GM15510 (cell line): ENCODE data around the gene ZNF595.
"Not testable (repeated sequence)": the region's sequence is repeated elsewhere in the genome, so short reads cannot be mapped to it uniquely, and the experiment has no call there.

Experiments used
- POLR2A ChIP-seq: IDR thresholded peaks from 3 replicates; pipeline ENCODE4 v1.6.1; 2011; ENCODE audit warnings: borderline replicate concordance; ENCODE audit not compliant: insufficient read length; ENCODE audit errors: extremely low read depth

Gene ZNF595

DNA sequence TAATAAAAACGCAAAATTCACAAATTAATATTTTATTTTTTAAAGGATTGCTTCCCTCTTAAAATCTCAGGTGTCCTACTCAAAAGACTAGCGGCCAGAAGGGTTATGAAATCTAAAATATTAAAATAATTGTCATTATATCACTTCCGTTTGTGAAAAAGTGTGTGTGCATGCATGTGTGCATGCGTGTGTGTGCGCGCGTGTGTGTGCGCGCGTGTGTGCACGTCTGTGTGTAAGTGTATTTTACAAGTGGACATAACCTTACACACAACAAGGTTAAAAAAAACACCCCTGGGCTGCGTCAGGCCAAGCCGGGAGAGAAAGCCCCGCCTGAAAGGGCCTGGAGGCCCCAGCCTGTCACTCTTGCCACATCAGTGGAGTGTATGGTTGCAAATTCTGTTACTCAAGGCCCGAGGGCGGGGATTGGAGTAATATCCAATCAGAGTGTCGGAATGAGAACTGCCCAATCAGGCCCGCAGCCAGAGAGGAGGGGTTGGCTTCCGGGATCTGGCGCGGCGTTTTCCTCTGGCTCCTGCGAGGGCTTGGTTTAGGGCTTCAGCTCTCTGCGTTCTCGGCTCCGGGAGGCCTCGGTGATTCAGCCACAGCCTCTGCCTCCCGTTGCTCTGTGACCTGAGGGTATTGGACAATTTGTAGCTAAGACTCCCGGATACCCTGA, at the start of gene ZNF595:
ZNF595 (plus strand) TSS at position 518 of the 676 bp plus-strand sequence. CDS start 168 bp downstream, outside the sequence.
- TF ChIP-seq POLR2A = not testable (repeated sequence)

GRCh38 chr4:71830-72229, 18.7 kb downstream of the ZNF595 start:
- TF ChIP-seq POLR2A = no peak

DNA sequence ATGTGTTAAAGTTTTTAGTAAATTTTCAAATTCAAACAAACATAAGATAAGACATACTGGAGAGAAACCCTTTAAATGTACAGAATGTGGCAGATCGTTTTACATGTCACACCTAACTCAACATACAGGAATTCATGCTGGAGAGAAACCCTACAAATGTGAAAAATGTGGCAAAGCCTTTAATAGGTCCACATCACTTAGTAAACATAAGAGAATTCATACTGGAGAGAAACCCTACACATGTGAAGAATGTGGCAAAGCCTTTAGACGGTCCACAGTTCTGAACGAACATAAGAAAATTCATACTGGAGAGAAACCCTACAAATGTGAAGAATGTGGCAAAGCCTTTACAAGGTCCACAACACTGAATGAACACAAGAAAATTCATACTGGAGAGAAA, 32.8 kb downstream of the ZNF595 start:
- TF ChIP-seq POLR2A = no peak

DNA sequence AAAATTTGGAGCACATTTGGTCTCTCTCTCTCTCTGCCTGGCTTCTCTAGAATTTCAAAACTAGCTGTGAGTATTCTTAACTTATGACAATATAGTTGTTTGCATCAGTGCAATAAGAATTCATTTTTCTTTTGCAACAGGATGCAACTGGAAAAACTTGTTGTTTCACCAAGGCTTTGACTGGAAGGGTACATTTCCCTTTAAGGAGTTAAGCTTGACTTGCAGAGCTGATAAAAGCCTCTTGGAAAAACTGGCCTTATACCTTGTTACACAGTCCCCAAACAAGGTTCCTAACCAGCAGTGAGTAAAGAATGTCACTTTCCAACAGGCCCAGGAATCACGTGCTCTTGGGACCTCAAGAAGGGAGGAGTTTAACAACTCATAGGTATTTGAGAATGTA, 45.3 kb downstream of the ZNF595 start:
- TF ChIP-seq POLR2A = no peak

- no peak for TF ChIP-seq POLR2A
Measured at GRCh38 chr4:99863-100262, 46.7 kb downstream of the ZNF595 start.

GRCh38 chr4:107083-107443, 53.9 kb downstream of the ZNF595 start:
- no peak for TF ChIP-seq POLR2A

DNA sequence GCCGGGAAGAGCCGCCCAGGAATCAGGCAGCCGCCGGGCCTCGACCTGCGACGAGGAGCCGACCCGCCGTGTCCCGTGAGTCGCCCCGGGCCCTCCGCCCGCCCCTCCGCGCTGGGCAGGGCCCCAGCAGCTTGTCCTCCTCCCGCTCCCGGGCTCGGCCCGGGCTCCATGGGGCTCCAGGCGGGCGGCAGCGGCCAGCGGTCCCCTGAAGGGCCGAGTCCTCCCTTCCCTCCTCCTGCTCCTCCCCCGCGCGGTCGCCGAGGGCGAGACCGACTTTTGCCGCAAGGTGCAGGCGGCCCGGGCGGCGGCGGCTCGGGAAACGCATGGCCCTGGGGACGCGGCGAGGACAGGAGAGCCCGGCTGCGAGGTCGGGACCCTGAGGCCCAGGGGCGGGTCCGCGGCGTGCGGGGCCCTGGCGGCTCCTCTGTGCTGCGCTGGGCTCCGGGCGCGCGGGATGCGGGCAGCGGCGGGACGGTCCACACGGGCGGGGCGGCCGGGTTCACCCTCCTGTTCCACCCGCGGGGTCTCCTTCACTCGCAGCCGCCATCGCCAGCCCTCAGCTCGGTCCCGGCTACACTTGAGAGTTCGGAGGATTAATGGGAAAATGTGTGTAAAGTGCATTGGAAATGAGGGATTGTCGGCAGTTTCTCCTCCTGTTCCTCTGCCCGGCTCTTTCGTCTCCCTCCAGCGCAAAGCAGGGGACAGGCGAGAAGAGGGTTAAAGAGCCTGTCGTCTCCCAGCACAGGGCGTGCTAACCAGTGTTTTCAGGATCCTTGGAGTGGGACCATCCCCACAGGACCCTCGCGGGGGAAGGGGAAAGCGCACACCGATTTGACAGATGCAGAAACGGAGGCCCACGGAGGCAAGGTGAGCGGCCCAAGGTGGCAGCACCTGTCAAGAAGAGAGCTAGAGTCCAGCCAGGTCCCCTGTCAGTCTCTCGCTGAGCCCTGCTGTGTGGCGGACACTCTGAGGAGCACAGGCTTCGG, 54.6 kb downstream of the ZNF595 start:
- TF ChIP-seq POLR2A = no peak

DNA sequence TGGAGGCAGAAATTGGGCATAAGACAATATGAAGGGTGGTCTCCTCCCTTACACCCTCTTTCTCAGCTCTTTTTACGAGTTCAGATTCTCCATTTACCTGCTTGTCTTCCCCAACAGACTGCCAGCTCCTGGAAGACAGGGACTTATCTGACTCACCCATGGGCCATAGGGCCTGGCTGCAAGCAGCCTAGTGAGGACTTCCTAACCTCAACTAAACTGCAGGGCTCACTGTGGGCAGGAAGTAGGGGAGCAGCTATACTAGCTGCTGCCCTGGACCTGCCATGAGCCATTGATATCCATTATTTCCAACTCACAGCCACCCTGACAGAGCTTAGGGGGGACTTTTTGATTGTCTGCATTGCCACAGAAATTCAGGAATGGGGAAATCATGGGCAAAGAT, 59.6 kb downstream of the ZNF595 start:
- no peak for TF ChIP-seq POLR2A

DNA sequence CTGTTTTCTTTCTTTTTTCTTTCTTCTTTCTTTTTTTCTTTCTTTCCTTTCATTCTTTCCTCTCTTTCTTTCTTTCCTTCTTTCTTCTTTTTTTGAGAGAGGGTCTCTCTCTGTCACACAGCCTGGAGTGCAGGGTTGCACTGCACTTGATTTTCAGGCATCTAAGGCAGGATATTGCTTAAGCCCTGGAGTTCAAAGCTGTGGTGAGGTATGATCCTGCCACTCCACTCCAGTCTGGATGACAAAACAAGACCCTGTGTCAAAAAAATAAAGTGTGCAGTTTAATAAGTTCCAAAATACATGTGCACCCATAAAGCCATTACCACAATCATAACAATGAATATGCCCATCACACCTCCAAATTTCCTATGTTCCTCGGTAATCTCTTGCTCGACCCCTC, 60.6 kb downstream of the ZNF595 start:
- no peak for TF ChIP-seq POLR2A

GRCh38 chr4:114149-114548, 61.0 kb downstream of the ZNF595 start:
- TF ChIP-seq POLR2A = no peak

- no peak for TF ChIP-seq POLR2A
Measured at GRCh38 chr4:116499-116898, 63.4 kb downstream of the ZNF595 start.

DNA sequence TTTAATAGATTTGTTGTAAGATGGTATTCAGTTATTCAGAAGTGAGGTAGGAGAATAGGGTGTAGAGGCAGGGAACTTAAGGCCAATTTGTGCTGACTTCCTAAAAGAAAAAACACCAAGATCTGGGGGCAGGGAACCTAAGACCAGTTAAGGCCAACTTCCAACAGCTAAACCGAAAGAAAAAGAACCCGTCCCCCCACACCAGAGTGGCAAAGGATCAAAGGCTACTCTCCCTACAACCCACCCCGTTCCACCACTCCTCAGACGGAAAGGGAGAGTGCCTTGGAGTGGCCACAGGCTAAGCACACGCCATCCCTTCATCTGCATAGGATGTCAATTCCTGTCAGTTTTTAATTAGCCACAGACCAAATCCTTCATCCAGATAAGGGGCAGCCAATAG, 67.5 kb downstream of the ZNF595 start:
- no peak for TF ChIP-seq POLR2A

- TF ChIP-seq POLR2A = no peak
Measured at GRCh38 chr4:121408-122084, 68.4 kb downstream of the ZNF595 start.

DNA sequence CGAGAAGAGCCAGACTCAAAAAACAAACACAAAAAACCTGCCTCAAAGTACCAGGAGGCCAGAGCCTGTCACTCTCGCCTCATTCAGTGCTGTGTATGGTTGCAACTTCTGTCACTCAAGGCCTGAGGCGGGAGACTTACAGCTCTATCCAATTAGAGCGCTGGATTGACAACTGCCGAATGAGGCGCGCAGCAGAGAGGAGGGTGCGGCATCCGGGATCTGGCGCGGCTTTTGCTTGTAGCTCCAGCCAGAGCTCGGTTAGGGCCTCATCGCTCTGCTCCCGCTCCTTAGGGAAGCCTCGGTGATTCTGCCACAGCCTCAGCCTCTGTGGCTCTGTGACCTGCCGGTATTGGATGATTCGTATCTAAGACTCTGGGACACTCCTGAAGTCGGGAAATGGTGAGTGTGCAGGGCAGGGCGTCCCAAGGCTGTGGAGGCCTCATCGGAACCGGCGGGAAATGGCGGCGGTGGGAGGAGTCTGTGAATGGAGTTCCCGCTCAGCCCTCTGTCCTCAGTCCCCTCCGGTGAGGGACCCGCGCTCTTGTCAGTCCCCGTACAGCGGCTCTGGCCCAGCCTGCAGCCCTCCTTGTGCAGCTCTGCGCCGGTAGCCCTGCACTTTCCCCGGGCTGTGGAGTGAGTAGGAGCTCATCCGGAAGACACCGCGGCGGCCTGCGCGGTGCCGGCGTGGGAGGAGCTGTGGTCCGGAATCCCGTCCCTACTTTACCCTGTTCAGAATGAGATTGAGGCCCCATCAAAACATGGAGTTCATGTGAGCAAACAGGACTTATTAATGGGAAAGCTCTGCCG, 71.4 kb downstream of the ZNF595 start, which contains the start of gene ZNF718:
ZNF718 (plus strand) TSS at position 227 of the 807 bp plus-strand sequence; CDS start at position 397, 170 bp downstream.
- peak; percentile 79 for TF ChIP-seq POLR2A

DNA sequence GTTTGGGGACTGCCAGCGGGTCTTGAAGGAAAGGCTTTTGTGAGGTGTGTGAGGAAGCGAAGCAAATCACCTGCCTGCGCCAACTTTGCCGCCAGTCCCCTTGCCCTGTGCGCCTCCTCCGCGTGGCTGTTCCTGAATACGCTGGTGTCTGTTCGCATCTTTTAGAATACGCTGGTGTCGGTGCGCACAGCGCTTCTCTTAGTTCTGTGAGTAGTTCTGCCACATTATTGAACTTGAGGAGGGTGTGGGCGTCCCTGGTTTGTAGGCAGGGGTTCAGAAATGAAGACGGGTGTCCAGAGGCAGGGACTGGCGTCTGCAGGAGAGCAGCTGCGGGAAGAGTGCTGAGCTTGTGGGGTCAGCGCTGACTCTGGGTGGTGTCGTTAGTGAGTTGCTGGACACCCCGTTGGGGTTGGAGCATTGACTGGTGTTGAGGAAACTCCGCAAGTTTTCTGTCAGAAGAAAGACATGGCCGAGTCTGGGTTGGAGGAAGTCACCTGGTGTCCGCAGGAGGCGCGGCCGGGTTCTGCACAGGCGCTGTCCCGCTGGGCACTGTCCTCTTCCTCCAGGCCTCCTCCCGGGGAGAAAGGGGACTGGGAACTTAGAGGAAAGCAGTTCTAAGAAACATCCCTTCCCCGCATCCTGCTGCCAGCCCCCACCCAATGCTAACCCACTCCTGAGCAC, 72.1 kb downstream of the ZNF595 start:
- TF ChIP-seq POLR2A = no peak

GRCh38 chr4:125833-126232, 72.7 kb downstream of the ZNF595 start:
- TF ChIP-seq POLR2A = no peak
